Stomach (tissue), 19 donors: Measurements from ENCODE around the gene TBCE. TPM values are rescaled to one million over a fixed set of nuclear protein-coding genes. Genes with fewer than 3 reads are reported as not detected.

Source experiments
- DNase-seq, 2 donors: peaks; one replicate each; pipeline versions ENCODE4 v3.0.0 to v3.0.0-alpha.2; 2013 to 2019
- H3K27ac ChIP-seq, 5 donors: fragments of 200-600 bp in 4 of 5; sonication (generic) in 4 of 5; one replicate each; pipeline ENCODE4 v1.5.1; 2013 to 2019; ENCODE audit warnings: mild to moderate bottlenecking in 1 of 5, moderate library complexity in 1 of 5
- H3K27me3 ChIP-seq, 3 donors: fragments of 200-600 bp; sonication (generic); one replicate each; pipeline ENCODE4 v1.5.1; 2017 to 2019; ENCODE audit warnings: mixed run types in 1 of 3
- H3K36me3 ChIP-seq, 4 donors: fragments of 200-600 bp; sonication (generic); 1 replicate in 3 of 4; 2 replicates in 1 of 4; pipeline ENCODE4 v1.5.1; 2016 to 2019
- H3K4me1 ChIP-seq, 4 donors: fragments of 200-600 bp; sonication (generic); one replicate each; pipeline ENCODE4 v1.5.1; 2016 to 2019
- H3K4me3 ChIP-seq, 4 donors: fragments of 200-600 bp; sonication (generic) in 3 of 4; one replicate each; pipeline ENCODE4 v1.5.1; 2016 to 2019; ENCODE audit warnings: mild to moderate bottlenecking in 1 of 4
- H3K9me3 ChIP-seq, 4 donors: fragments of 200-600 bp; sonication (generic); one replicate each; pipeline ENCODE4 v1.5.1; 2016 to 2019
- EP300 ChIP-seq: sonication (generic); formaldehyde crosslinking; IDR thresholded peaks from one replicate; pipeline ENCODE4 v1.6.1; 2017; ENCODE audit warnings: antibody characterized with exemption
- POLR2A ChIP-seq, 4 donors: fragments of 450-650 bp; IDR thresholded peaks; one replicate each; pipeline ENCODE4 v1.6.1; 2016; ENCODE audit warnings: antibody characterized with exemption in 4 of 4, control low read depth in 2 of 4, mild to moderate bottlenecking in 1 of 4, moderate library complexity in 1 of 4
- POLR2AphosphoS5 ChIP-seq, 3 donors: sonication (generic); formaldehyde crosslinking; IDR thresholded peaks; one replicate each; pipeline ENCODE4 v1.6.1; 2016; ENCODE audit warnings: antibody characterized with exemption in 3 of 3
- WGBS, 5 donors: extraction: QIAGEN DNeasy Blood & Tissue Kit in 3 of 5; methylation state at CpG; one replicate each; pipeline versions ENCODE4 v1.1.5 to v1.1.7; 2013 to 2018; 5-methylcytosine and 5-hydroxymethylcytosine counted together
- intact Hi-C: fragments of 100-400 bp; cut with DNase I; formaldehyde crosslinking; loops from one replicate; pipeline ENCODE4 v1.15.1; 2023; ENCODE audit warnings: low total_unique reads
- long read RNA-seq, 10 donors: transcript quantifications; one replicate each; lab custom pipeline, GENCODE V29; 2026
- polyA plus RNA-seq, 3 donors: library from polyadenylated mRNA; stranded (reverse); fragments of 200-250 nt; gene quantifications; one replicate each; pipeline ENCODE4 v1.2.3, GENCODE V29; 2013
- total RNA-seq, 5 donors: library from RNA; depleted of rRNA; stranded (reverse); fragments of >200 nt; gene quantifications; one replicate each; pipeline versions ENCODE4 v1.1.0 to v1.2.3, GENCODE V29; 2014 to 2016
- TF ChIP-seq, protein P1 (sequence below), 7 experiments: fragments of 450-650 bp in 4 of 7; fragments of 200-600 bp in 3 of 7; sonication (generic) in 3 of 7; IDR thresholded peaks; one replicate each; pipeline ENCODE4 v1.5.1; 2016 to 2019; ENCODE audit warnings: antibody characterized with exemption in 7 of 7, control low read depth in 2 of 7, mild to moderate bottlenecking in 1 of 7
- donor health status: healthy with polysubstance abuse.
- donor health status: Bipolar disorder and iron deficiency.
- donor health status: healthy.

The TBCE gene, protein sequence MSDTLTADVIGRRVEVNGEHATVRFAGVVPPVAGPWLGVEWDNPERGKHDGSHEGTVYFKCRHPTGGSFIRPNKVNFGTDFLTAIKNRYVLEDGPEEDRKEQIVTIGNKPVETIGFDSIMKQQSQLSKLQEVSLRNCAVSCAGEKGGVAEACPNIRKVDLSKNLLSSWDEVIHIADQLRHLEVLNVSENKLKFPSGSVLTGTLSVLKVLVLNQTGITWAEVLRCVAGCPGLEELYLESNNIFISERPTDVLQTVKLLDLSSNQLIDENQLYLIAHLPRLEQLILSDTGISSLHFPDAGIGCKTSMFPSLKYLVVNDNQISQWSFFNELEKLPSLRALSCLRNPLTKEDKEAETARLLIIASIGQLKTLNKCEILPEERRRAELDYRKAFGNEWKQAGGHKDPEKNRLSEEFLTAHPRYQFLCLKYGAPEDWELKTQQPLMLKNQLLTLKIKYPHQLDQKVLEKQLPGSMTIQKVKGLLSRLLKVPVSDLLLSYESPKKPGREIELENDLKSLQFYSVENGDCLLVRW
- total RNA-seq (10 to 100 TPM in 4 of 5 donors, 1 to 10 TPM in 1; 7.1 to 43.7 (median 23.9) TPM), polyA plus RNA-seq (10 to 100 TPM; 19.2 to 24.0 (median 23.6) TPM)
- long read RNA-seq, donor 1, full-length matches to known transcripts = 4 of 4 reads
- long read RNA-seq, donor 1, partial matches to known transcripts = 0 of 4 reads
- long read RNA-seq, donor 1, other reads (novel, unspliced or antisense) = 0 of 4 reads
- long read RNA-seq, donor 2, full-length matches to known transcripts = 6 of 6 reads
- long read RNA-seq, donor 2, partial matches to known transcripts = 0 of 6 reads
- long read RNA-seq, donor 2, other reads (novel, unspliced or antisense) = 0 of 6 reads
- long read RNA-seq, donor 3, partial matches to known transcripts = 0 of 3 reads
- long read RNA-seq, donor 3, other reads (novel, unspliced or antisense) = 0 of 3 reads
- long read RNA-seq, donor 4 = 0 reads
- long read RNA-seq, donor 5, partial matches to known transcripts = 0 of 1 reads
- long read RNA-seq, donor 5, other reads (novel, unspliced or antisense) = 0 of 1 reads
- long read RNA-seq, donor 6 = 0 reads
- long read RNA-seq, donor 7, full-length matches to known transcripts = 6 of 6 reads
- long read RNA-seq, donor 7, partial matches to known transcripts = 0 of 6 reads
- long read RNA-seq, donor 7, other reads (novel, unspliced or antisense) = 0 of 6 reads
- long read RNA-seq, donor 8, full-length matches to known transcripts = 2 of 2 reads
- long read RNA-seq, donor 8, partial matches to known transcripts = 0 of 2 reads
- long read RNA-seq, donor 8, other reads (novel, unspliced or antisense) = 0 of 2 reads
- long read RNA-seq, donor 9, full-length matches to known transcripts = 3 of 3 reads
- long read RNA-seq, donor 9, partial matches to known transcripts = 0 of 3 reads
- long read RNA-seq, donor 9, other reads (novel, unspliced or antisense) = 0 of 3 reads
- long read RNA-seq, donor 10 = 0 reads

DNA sequence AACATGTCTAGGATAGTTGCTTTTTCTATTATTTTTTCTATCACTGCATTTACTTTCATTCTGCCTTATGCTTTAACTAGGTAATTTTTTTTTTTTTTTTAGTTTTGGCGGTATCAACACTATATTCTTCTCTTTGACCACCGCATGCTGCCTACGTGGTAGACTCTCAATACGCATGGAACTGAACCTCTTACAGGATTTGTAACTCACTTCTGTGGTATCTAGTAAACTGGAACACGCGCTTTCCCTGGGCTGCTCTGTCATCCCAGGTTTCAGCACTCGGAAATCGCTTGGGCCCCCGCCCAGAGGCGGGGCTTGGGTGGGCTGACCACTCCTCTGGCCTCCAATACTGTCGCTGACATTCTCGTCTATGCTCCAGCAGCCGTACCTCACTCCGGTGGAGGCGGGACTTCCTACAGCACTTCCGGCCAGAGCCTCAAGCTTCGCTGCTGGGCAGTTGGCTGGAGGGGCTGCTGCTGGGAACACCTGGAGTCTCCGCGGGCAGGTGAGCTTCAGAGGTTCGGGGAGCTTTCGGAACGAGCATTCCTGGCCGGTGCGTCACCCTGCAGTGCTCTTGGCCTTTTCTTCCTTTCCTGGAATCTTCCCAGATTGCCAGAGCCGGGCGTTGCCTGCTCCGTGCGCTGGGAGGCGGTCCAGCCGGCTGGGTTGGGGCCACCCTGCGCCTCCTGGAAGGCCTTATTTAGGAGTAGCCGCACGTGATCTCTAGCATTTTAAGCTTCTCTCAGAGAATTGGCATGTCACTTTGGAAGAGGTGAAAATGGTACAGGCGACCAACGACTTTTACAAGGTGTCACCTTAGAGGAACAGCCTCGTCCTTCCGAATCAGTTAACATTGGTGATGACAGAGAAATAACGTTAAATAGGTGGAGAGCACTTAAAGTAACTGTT, at the start of gene TBCE:
TBCE (plus strand) TSS at position 428 of the 909 bp plus-strand sequence. CDS start 12,623 bp downstream, outside the sequence.
- H3K27ac ChIP-seq = peak within 1 kb of the TSS; percentile 77 to 93 (median 89)
- peaks cover 0 to 3% (median 0%) of the 10 kb centered on the region in 4 donors for H3K36me3 ChIP-seq
- intact Hi-C loops = no loop called here
- TF ChIP-seq, protein P1, sequence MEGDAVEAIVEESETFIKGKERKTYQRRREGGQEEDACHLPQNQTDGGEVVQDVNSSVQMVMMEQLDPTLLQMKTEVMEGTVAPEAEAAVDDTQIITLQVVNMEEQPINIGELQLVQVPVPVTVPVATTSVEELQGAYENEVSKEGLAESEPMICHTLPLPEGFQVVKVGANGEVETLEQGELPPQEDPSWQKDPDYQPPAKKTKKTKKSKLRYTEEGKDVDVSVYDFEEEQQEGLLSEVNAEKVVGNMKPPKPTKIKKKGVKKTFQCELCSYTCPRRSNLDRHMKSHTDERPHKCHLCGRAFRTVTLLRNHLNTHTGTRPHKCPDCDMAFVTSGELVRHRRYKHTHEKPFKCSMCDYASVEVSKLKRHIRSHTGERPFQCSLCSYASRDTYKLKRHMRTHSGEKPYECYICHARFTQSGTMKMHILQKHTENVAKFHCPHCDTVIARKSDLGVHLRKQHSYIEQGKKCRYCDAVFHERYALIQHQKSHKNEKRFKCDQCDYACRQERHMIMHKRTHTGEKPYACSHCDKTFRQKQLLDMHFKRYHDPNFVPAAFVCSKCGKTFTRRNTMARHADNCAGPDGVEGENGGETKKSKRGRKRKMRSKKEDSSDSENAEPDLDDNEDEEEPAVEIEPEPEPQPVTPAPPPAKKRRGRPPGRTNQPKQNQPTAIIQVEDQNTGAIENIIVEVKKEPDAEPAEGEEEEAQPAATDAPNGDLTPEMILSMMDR (IDR thresholded peaks at IDR 0.05) = peak in 2 of 7 experiments; percentile 8 to 15
- TF ChIP-seq POLR2AphosphoS5 (IDR thresholded peaks at IDR 0.05) (peak; percentile 39 to 94 (median 83)), POLR2A (IDR thresholded peaks at IDR 0.05) (peak in 1 of 4 donors; percentile 45), EP300 (no peak)
- DNase-seq = peak; percentile 98 to 99
- H3K4me1 ChIP-seq = peaks cover 0 to 32% (median 14%) of the 10 kb centered on the region in 4 donors
- H3K27me3 ChIP-seq = no peaks in the 10 kb centered on the region
- H3K4me3 ChIP-seq = peak within 1 kb of the TSS; percentile 59 to 74 (median 62)
- H3K9me3 ChIP-seq = no peaks in the 10 kb centered on the region
- WGBS, 5 donors = 0 to 2% (median 0%) methylated on average over 30 to 38 of the region's 38 CpGs

GRCh38 chr1:235319255-235319654, 48.0 kb upstream of the TBCE start:
- no peak for DNase-seq
- H3K4me1 ChIP-seq = peaks cover 10 to 90% (median 58%) of the 10 kb centered on the region in 4 donors
- intact Hi-C loops = no loop called here
- WGBS, 5 donors = 91 to 98% (median 97%) methylated on average over 2 of the region's 2 CpGs
- no peaks in the 10 kb centered on the region for H3K27me3 ChIP-seq
- H3K4me3 ChIP-seq = no peak overlapping the region
- H3K9me3 ChIP-seq = no peaks in the 10 kb centered on the region
- no peak for TF ChIP-seq POLR2A (IDR thresholded peaks at IDR 0.05)
- TF ChIP-seq POLR2AphosphoS5 (IDR thresholded peaks at IDR 0.05) = no peak
- TF ChIP-seq, protein P1 (IDR thresholded peaks at IDR 0.05) = no peak
- no peak for TF ChIP-seq EP300
- peaks cover 0 to 37% (median 26%) of the 10 kb centered on the region in 4 donors for H3K36me3 ChIP-seq
- H3K27ac ChIP-seq = no peak overlapping the region

DNA sequence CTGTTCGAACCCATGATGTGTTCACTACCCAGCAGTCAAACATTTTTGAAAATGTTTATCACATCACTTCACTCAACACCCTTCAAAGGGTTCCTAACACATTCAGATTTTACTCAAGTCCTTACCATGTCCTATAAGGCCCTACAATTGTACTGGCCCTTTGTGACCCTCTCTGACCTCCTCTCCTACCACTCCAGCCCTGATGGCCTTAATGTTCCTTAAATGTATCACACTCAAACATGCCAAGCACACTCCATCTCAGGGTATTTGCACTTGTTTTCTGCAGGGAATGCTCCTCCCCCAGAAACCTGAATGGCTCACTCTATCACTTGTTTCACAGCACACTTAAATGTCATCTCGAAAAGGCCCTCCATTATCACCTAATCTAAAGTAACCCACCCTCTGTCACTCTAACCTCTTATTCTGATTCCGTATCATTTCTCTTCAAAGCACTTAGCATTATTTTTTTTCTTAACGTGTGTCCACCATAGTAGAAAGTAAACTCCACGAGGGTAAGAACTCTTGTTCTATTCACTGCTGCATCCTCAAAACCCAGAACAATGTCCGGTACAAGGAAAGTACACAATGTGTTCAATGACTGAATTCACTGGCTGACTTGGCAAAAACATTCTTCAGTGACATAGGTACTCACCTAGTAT, 46.6 kb upstream of the TBCE start:
- Histone ChIP-seq H3K9me3 (no peaks in the 10 kb centered on the region), H3K36me3 (peaks cover 0 to 37% (median 26%) of the 10 kb centered on the region in 4 donors), H3K4me1 (peaks cover 21 to 90% (median 60%) of the 10 kb centered on the region in 4 donors), H3K27me3 (no peaks in the 10 kb centered on the region), H3K27ac (no peak overlapping the region), H3K4me3 (no peak overlapping the region)
- DNase-seq = no peak
- TF ChIP-seq EP300 = no peak
- TF ChIP-seq, protein P1 (IDR thresholded peaks at IDR 0.05) = no peak
- no peak for TF ChIP-seq POLR2AphosphoS5 (IDR thresholded peaks at IDR 0.05)
- no peak for TF ChIP-seq POLR2A (IDR thresholded peaks at IDR 0.05)
- WGBS, 5 donors = 60 to 72% (median 69%) methylated on average over 6 of the region's 6 CpGs
- intact Hi-C loops = no loop called here
